ENCODE results near the gene CCDC171. TPM values are rescaled to one million over a fixed set of nuclear protein-coding genes. Genes with fewer than 3 reads are reported as not detected.

CCDC171 gene
- total RNA-seq, 2 donors from 2014 or later = 2.0 to 7.6 TPM

DNA sequence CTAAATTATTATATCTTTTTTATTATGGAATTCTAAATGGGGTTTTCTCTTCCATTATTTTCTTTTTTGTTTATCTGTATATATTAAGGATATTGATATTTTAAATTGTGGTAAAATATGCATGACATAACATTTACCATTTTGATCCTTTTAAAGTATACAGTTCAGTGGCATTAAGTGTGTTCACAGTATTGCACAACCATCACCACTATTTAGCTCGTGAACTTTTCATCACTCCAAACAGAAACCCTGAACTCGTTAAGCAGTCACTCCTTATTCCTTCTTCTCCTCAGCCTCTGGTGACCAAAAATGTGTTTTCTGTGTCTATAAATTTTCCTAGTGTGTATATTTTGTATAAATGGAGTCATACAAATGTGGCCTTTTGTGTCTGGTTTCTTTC lies 188.2 kb downstream of the CCDC171 start:
- intact Hi-C loops (cut with DNase I) = no loop called here
- Histone ChIP-seq H3K4me3 (no peak overlapping the region), H3K36me3 (no peaks in the 10 kb centered on the region), H3K4me1 (replicated peaks) (no peaks in the 10 kb centered on the region), H3K27ac (no peak overlapping the region), H3K9me3 (no peaks in the 10 kb centered on the region), H3K27me3 (replicated peaks; ENCODE audit: insufficient read depth) (no peaks in the 10 kb centered on the region)
- DNase-seq (ENCODE audit: low spot score) = no peak
- 40% methylated on average over 2 of the region's 2 CpGs for WGBS
- TF ChIP-seq POLR2A (IDR thresholded peaks at IDR 0.05) (no peak), POLR2AphosphoS5 (IDR thresholded peaks at IDR 0.05) (no peak)
- TF ChIP-seq, protein P1, sequence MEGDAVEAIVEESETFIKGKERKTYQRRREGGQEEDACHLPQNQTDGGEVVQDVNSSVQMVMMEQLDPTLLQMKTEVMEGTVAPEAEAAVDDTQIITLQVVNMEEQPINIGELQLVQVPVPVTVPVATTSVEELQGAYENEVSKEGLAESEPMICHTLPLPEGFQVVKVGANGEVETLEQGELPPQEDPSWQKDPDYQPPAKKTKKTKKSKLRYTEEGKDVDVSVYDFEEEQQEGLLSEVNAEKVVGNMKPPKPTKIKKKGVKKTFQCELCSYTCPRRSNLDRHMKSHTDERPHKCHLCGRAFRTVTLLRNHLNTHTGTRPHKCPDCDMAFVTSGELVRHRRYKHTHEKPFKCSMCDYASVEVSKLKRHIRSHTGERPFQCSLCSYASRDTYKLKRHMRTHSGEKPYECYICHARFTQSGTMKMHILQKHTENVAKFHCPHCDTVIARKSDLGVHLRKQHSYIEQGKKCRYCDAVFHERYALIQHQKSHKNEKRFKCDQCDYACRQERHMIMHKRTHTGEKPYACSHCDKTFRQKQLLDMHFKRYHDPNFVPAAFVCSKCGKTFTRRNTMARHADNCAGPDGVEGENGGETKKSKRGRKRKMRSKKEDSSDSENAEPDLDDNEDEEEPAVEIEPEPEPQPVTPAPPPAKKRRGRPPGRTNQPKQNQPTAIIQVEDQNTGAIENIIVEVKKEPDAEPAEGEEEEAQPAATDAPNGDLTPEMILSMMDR (IDR thresholded peaks at IDR 0.05) = no peak

DNA sequence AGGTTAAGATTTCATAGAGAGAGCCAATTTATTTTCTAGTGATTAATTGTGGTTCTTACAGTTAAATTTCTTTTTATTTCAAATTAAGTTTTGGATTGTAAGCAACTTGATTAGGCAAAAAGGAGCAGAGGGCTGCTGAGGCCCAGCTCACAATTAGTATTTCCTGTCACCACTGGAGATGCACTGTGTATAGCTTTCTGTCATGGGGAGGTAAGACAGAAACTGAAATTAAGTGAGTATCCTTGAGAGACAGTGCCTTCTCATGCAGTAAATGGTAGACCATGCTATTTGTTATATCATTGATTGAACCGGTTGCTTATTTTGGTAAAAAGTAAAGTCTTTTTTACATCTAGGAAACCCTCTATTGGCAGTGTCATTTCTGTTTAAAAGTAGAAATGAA lies 190.7 kb downstream of the CCDC171 start:
- intact Hi-C loops (cut with DNase I) = no loop called here
- Histone ChIP-seq H3K27me3 (replicated peaks; ENCODE audit: insufficient read depth) (no peaks in the 10 kb centered on the region), H3K9me3 (no peaks in the 10 kb centered on the region), H3K4me3 (no peak overlapping the region), H3K36me3 (no peaks in the 10 kb centered on the region), H3K27ac (no peak overlapping the region), H3K4me1 (replicated peaks) (no peaks in the 10 kb centered on the region)
- DNase-seq (ENCODE audit: low spot score) = no peak
- TF ChIP-seq POLR2A (IDR thresholded peaks at IDR 0.05) (no peak), POLR2AphosphoS5 (IDR thresholded peaks at IDR 0.05) (no peak)
- TF ChIP-seq, protein P1 (IDR thresholded peaks at IDR 0.05) = no peak
- WGBS = 95% methylated on average over 1 of the region's 1 CpG

DNA sequence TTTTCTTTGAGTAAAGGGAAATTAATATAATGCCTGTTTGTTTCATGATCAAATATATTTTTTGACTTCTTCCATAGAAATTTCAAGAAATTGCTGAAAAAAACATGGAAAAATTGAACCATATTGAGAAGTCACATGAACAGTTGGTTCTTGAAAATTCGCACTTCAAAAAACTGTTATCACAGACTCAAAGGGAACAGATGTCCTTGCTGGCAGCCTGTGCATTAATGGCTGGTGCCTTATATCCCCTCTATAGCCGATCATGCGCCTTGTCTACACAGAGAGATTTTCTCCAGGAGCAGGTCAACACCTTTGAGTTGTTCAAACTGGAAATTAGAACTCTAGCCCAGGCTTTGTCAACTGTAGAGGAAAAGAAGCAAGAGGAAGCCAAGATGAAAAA lies 191.4 kb downstream of the CCDC171 start:
- 92% methylated on average over 3 of the region's 3 CpGs for WGBS
- H3K27ac ChIP-seq = no peak overlapping the region
- no peaks in the 10 kb centered on the region for H3K36me3 ChIP-seq
- no peaks in the 10 kb centered on the region for H3K4me1 ChIP-seq (replicated peaks)
- H3K9me3 ChIP-seq = no peaks in the 10 kb centered on the region
- no peak overlapping the region for H3K4me3 ChIP-seq
- intact Hi-C loops (cut with DNase I) = no loop called here
- no peaks in the 10 kb centered on the region for H3K27me3 ChIP-seq (replicated peaks; ENCODE audit: insufficient read depth)
- no peak for DNase-seq (ENCODE audit: low spot score)
- TF ChIP-seq, protein P1 (IDR thresholded peaks at IDR 0.05) = no peak
- TF ChIP-seq POLR2A (IDR thresholded peaks at IDR 0.05) = no peak
- no peak for TF ChIP-seq POLR2AphosphoS5 (IDR thresholded peaks at IDR 0.05)

DNA sequence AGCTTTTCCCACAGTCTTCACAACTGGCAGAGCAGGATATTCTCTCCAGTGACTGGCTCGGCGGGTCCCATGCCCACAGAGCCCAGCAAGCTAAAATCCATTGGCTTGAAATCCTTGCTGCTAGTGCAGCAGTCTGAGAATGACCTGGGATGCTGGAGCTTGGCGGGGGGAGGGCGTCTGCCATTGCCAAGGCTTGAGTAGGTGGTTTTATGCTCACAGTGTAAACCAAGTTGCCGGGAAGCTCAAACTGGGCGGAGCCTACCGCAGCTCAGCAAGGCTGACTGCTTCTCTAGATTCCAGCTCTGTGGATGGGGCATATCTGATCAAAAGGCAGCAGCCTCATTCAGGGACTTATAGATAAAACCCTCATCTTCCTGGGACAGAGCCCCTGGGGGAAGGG lies 194.1 kb downstream of the CCDC171 start:
- H3K9me3 ChIP-seq = no peaks in the 10 kb centered on the region
- H3K36me3 ChIP-seq = no peaks in the 10 kb centered on the region
- no peak for DNase-seq (ENCODE audit: low spot score)
- no peak overlapping the region for H3K4me3 ChIP-seq
- intact Hi-C loops (cut with DNase I) = no loop called here
- no peak overlapping the region for H3K27ac ChIP-seq
- TF ChIP-seq, protein P1 (IDR thresholded peaks at IDR 0.05) = no peak
- TF ChIP-seq POLR2AphosphoS5 (IDR thresholded peaks at IDR 0.05) = no peak
- TF ChIP-seq POLR2A (IDR thresholded peaks at IDR 0.05) = no peak
- H3K4me1 ChIP-seq (replicated peaks) = no peaks in the 10 kb centered on the region
- H3K27me3 ChIP-seq (replicated peaks; ENCODE audit: insufficient read depth) = no peaks in the 10 kb centered on the region
- 83% methylated on average over 7 of the region's 7 CpGs for WGBS

DNA sequence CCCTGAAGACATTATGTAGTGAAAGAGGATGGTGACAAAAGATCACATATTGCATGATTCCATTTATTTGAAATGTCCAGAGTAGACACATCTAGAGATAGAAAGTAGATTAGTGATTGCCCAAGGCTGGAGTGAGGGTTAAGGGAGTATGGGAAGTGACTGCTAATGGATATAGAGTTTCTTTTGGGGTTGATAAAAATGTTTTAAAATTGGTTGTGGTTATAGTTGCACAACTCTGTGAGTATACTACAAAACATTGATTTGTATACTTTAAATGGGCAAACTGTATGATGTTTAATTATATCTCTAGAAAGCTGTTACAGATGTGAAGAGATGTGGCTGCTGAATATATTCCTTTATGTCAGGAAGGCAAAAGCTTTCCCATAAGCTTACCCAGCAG lies 202.8 kb downstream of the CCDC171 start:
- intact Hi-C loops (cut with DNase I) = no loop called here

More for the DNA sequence above, 202.8 kb downstream of the CCDC171 start:
- no peak overlapping the region for H3K27ac ChIP-seq
- H3K27me3 ChIP-seq (replicated peaks; ENCODE audit: insufficient read depth) = no peaks in the 10 kb centered on the region
- no peaks in the 10 kb centered on the region for H3K4me1 ChIP-seq (replicated peaks)
- DNase-seq (ENCODE audit: low spot score) = no peak
- TF ChIP-seq POLR2A (IDR thresholded peaks at IDR 0.05) (no peak), POLR2AphosphoS5 (IDR thresholded peaks at IDR 0.05) (no peak)
- TF ChIP-seq, protein P1 (IDR thresholded peaks at IDR 0.05) = no peak
- no peak overlapping the region for H3K4me3 ChIP-seq
- H3K36me3 ChIP-seq = no peaks in the 10 kb centered on the region
- H3K9me3 ChIP-seq = no peaks in the 10 kb centered on the region

All from prostate gland (tissue), 2 donors.